Lower leg skin (tissue), 3 donors: ENCODE data around the gene EYS.

Experiments
- POLR2A ChIP-seq, 2 donors: fragments of 450-650 bp; IDR thresholded peaks; one replicate each; pipeline ENCODE4 v1.6.1; 2016 to 2017; ENCODE audit warnings: antibody characterized with exemption in 2 of 2, mild to moderate bottlenecking in 1 of 2, moderate library complexity in 1 of 2
- TF ChIP-seq, protein P1 (sequence below), 3 donors: fragments of 450-650 bp; IDR thresholded peaks; one replicate each; pipeline ENCODE4 v1.5.1; 2016; ENCODE audit warnings: antibody characterized with exemption in 3 of 3, mild to moderate bottlenecking in 3 of 3, moderate library complexity in 2 of 3

GRCh38 chr6:65052626-65053025 is 654.4 kb downstream of the EYS start:
- TF ChIP-seq, protein P1, sequence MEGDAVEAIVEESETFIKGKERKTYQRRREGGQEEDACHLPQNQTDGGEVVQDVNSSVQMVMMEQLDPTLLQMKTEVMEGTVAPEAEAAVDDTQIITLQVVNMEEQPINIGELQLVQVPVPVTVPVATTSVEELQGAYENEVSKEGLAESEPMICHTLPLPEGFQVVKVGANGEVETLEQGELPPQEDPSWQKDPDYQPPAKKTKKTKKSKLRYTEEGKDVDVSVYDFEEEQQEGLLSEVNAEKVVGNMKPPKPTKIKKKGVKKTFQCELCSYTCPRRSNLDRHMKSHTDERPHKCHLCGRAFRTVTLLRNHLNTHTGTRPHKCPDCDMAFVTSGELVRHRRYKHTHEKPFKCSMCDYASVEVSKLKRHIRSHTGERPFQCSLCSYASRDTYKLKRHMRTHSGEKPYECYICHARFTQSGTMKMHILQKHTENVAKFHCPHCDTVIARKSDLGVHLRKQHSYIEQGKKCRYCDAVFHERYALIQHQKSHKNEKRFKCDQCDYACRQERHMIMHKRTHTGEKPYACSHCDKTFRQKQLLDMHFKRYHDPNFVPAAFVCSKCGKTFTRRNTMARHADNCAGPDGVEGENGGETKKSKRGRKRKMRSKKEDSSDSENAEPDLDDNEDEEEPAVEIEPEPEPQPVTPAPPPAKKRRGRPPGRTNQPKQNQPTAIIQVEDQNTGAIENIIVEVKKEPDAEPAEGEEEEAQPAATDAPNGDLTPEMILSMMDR (IDR thresholded peaks at IDR 0.05), result no peak
- TF ChIP-seq POLR2A (IDR thresholded peaks at IDR 0.05), result no peak
